HG03060 (cell line): Measurements from ENCODE around the gene ZNF33B.
"Not testable (repeated sequence)": the region's sequence is repeated elsewhere in the genome, so short reads cannot be mapped to it uniquely, and the experiment has no call there.

Experiments
- ATAC-seq: cut with Tn5 transposase; IDR thresholded peaks from one replicate; pipeline ENCODE4 v1.9.1; 2021; ENCODE audit warnings: low read depth, moderate number of reproducible peaks; ENCODE audit not compliant: unreplicated experiment

ZNF33B gene

GRCh38 chr10:42618424-42618823, 19.9 kb downstream of the ZNF33B start:
- ATAC-seq, result no peak

GRCh38 chr10:42615419-42615818, 23.0 kb downstream of the ZNF33B start:
- no peak for ATAC-seq

GRCh38 chr10:42609872-42610271, 28.5 kb downstream of the ZNF33B start:
- no peak for ATAC-seq

DNA sequence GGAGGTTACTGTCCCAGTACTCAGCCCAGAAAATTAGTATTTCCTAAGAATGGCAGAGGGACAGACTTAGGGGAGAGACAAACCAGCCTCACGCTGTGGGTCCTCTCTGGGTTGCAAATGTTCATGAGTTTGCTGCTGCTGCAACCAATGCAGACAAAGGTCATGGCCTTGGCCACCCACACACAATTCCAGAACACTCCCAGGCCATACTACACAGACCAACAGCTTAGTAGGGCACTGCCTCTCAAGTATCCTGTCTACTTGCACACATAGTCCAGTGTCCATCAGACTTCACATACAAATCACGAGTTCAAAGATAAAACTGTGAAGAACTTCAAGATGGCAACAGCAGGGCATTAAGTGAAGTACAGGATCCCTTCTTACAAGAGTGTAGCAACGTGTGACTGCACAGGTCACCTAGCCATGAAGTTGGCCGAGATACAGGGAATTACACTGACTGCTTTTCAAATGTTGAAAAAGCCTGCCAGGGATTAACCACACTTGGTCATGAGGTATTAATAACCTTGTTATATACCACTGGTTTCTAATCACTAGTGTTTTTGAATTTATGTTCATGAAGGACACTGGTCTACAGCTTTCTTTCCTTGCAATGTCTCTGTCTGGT, 40.0 kb downstream of the ZNF33B start:
- no peak for ATAC-seq

- ATAC-seq, result no peak
These were observed 42.2 kb downstream of the ZNF33B start for GRCh38 chr10:42596196-42596595.

- no peak for ATAC-seq
These were observed 44.1 kb downstream of the ZNF33B start for GRCh38 chr10:42594246-42594650.

GRCh38 chr10:42593284-42593683, 45.1 kb downstream of the ZNF33B start:
- no peak for ATAC-seq

GRCh38 chr10:42583828-42584227, 54.5 kb downstream of the ZNF33B start:
- no peak for ATAC-seq

DNA sequence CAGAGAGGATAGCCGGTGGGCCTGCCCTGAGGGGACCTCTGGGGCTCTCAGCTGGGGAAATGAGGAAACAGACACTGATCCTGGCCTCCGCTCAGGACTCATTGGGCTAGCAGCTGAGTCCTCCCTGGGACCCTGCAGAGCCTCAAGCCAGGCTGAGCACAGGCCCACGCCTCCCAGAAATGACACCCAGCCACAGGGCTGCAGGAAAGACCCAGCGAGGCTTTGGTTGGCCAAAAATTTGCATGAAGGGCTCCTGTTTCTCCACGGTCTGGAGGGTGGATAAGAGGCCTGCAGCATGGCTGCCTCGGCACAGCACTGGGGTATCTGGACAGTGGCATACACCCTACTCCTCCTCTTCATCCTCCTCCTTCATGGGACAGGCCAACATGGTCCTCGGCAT, 60.4 kb downstream of the ZNF33B start:
- no peak for ATAC-seq

DNA sequence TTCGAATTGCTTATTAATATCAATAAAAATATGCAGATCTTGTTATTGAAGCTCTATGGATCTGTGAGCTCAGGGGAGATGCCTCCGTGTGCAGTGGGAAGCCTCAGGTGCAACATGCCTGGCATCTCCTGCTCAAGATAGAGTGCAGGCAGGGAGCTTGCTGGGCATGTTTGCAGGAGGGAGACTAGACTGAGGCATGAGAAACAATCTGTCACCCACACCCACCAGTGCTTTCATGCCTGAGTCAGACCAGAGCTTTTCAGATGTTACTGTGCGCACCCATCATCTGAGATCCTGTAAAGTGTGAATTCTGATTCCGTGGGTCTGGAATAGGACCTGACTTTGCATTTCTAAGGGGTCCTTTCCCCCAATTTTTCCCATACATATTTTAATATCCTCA, 62.0 kb downstream of the ZNF33B start:
- ATAC-seq, result no peak

DNA sequence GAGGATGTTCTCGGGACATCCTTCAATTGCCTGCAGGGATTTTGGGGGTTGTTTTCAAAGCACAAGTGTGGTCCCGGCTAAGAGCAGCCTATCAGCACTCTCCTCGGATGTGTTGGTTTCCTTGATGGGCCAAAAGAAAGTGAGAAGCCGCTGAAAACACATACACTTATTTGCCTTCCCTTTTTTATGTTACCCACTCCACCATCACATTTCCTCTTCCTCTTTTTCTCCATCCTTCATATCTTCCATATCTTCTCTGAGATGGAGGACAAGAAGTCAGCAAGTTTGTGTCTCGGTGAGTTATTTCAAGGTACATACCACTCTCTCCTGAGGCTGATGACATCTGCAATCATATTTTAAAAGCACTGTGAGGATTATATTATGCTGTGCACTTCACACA, 64.0 kb downstream of the ZNF33B start:
- ATAC-seq, result no peak

DNA sequence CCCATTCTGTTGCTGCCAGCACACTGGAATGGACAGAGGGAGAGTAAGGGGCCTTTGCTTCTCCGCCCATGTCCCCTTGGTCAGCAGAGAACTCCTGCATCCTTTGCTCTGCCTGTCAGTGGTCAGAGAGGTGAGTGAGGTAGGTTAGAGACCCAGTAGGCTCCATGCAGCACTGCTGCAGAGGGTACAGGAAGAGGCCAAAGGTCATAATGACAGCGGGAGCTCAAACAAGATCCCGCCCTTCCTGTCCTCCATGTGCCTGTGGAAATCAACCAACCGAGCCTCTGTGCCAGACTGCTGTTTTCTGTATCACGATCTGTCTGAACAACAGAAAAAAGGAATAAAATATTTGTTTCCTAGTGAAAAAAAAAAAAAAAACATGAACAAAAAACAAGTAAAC, 81.4 kb downstream of the ZNF33B start:
- ATAC-seq, result no peak

GRCh38 chr10:42553576-42553975, 84.8 kb downstream of the ZNF33B start:
- not testable (repeated sequence) for ATAC-seq

GRCh38 chr10:42553064-42553407, 85.3 kb downstream of the ZNF33B start:
- ATAC-seq, result no peak

DNA sequence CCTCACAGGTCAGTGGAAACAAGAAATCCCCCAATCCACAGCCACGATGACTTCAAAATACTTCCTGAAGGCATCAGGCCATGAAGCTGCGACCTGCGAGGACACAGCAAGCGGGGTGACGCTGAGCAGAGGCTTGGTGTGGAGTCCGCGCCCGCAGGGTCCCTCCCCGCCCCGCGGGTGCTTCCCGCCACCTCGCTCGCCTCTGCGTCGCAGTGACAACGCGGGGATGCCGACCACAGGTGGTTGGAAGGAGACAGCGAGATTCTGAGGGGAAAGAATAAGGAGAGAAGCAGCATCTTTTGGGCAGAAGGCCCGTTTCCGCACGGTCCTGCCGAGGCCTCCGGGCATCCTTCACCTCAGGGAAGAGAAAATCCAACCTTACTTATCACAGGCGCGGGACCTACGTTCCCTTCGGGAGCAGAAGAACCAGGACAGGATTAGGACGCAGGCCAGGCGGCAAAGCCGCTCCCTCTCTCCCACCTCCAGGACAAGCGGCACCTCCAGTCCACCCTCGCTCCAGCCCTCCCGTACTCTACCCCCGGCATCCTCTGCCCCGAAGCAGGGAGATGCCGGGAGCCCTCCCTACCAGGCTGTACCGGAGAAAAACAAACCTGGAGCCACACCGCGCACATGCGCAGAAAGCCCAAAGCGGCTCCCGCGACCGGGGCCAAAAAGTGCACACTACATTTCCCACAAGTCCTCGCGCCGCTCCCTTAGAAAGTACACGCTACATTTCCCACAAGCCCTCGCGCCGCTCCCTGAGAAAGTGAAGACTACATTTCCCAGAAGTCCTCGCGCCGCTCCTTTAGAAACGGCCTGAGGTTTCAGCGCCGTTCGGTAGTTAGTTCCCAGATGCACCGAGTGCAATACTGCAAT, 85.9 kb downstream of the ZNF33B start:
- peak; percentile 94 for ATAC-seq

GRCh38 chr10:42551582-42552187, 86.7 kb downstream of the ZNF33B start:
- no peak for ATAC-seq

GRCh38 chr10:42549851-42550250, 88.5 kb downstream of the ZNF33B start:
- no peak for ATAC-seq

DNA sequence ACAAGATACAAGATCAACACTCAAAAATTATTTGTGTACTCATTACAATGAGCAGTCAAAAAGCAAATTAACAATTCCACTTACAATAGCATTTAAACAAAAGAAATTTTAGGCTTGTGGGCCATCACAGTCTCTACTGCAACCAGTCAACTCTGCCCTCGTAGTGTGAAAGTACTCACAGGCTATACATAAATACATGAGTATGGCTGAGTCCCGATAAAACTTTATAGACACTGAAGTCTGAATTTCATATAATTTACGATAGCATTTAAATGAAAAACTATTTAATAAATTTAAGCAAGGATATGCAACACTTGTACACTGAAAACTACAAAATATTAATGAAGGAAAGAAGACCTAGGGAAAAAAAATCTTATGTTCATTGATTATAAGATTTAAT, 90.1 kb downstream of the ZNF33B start:
- no peak for ATAC-seq

- no peak for ATAC-seq
These were observed 93.4 kb downstream of the ZNF33B start for GRCh38 chr10:42544945-42545344.

DNA sequence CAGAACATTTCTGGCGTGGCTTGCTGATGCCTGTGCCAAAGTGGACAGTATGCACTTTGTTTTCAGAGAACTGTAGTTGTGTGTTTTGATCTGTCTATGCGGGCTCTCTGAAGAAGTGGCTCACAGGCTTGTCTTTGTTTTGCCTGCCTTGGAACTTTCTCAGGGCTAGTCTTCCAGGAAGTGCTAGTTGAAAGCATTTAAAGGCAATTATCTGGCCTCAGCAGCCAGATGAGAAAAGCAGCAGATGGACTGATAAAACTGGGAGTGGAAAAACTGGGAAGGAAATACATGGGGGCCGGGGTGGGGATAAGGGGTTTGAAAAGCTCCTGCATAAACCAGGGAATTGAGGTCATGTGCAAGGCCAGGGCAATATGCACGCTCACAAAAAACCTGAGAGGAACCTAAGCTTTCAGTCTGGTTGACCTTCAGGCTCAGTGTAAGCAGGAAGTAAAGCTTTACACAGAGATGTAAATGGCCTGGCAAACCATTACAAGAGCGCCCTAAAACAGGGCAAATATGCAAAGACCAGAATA, 94.5 kb downstream of the ZNF33B start:
- no peak for ATAC-seq
